RKO (cell line): ENCODE results near the gene TMOD4.

Source experiments
- DNase-seq: peaks from one replicate; pipeline ENCODE4 v3.0.0-alpha.2; 2016; ENCODE audit warnings: low spot score

TMOD4 gene

DNA sequence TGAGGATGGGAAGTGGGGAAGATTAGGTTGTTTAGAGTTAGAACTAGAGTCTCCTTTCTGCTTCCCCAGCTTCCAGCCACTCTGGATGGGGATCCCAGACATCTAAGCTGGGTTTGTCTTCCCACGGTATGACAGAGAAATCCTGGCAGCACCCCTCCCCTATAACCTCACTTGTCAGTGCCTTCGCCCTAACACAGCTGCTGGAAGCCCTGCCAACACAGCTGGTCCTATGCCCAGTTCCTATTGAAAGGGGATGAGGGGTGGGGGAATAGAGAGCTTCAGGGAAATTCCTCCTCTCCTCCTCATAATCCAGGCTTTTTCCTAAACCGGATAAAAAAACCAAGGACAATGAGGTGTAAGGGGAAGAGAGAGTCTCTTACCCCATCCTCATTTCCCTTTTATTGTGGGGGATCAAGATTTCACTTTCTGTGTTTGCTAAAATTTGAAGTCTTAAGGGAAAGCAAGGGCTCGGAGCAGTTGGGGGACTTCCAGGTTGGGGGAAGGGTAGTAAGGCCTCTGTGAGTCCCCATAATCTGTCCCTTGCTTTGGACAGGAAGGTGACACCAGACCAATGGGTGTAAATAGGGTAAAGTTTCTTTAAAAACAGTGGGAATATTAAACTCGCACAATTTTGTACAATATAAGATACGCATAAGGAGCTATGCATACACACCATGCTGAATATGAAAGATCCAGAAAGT is 590 bp downstream of the TMOD4 start:
- no peak for DNase-seq

- no peak for DNase-seq
Observed at GRCh38 chr1:151171190-151171589, 4.6 kb downstream of the TMOD4 start.

DNA sequence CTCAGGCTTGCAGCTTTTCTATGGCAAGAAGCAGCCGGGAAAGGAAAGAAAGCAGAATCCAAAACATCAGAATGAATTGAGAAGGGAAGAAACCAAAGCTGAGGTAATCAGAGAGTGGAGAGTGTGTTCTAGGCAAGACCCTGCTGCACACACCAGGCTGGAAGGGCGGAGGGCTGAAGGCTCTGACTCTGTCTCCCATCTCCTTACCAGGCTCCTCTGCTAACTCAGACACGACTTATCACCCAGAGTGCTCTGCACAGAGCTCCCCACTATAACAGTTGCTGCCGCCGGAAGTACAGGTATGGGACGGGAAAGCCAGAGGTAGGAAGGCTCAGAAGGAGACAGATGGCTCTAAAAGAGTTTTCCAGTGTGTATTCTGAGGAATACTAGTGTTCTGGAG is 8.7 kb downstream of the TMOD4 start:
- no peak for DNase-seq

DNA sequence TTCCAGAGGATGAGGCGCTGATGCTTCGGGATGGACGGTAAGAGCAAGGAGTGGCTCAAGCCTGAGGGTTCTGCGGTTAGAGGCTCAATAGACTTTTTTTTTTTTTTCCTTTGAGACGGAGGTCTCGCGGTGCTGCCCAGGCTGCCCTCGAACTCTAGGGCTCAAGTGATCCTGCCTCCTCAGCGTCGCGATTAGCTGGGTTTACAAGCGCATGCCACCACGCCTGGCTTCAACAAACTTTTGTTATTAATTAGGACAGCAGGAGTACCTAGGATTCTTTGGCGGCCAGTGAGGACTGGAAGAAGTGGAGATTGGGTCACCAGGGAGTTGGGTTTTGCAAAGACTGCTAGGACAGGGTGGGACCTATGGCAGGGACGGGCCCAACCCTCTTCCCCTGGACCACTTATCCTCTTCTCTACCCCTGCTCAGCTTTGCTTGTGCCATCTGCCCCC is 9.2 kb downstream of the TMOD4 start:
- peak; percentile 65 for DNase-seq

DNA sequence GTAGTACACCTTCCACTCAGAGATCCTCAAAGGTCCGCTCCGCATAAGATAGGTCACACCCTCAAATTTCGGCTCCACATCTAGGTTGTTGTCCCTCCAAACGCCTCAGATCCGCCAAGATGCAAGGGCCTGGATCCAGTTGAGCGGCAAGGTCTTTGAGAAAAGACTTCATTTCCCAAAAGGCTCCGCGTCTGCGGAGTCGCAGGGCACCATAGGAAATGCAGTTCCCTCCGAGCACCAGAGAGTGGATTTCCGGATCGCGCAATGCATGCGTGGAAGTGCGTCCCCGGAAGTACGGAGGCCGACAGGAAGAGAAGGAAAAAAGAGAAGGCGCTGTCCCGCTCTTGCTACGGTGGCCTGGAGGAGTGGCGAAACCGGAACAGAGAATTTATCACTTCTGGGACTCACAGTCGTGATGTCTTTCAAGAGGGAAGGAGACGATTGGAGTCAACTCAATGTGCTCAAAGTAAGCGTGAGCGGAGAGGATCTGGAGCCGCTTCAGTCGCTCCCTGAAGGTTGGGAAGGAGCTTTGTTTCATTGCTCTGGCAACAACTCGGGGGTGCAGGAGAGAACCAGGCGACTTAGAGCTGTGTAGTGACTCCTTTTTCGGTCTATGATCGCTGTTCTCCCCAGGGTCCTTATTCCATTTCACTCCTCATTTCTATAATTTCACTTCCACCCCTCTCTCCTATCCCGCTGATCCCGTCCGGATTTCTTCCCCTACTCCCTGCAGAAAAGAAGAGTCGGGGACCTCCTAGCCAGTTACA is 9.9 kb downstream of the TMOD4 start, which contains the start of the genes LYSMD1 and SCNM1:
Gene LYSMD1 (minus strand): TSS at position 165 of the 767 bp plus-strand sequence. CDS start 644 bp downstream, outside the sequence.
Gene SCNM1 (plus strand): TSS at position 407 of the 767 bp plus-strand sequence. CDS start 9 bp downstream, at position 416.
- DNase-seq: peak; percentile 99

- DNase-seq: peak; percentile 65
Observed at GRCh38 chr1:151165281-151165737, 10.5 kb downstream of the TMOD4 start.

DNA sequence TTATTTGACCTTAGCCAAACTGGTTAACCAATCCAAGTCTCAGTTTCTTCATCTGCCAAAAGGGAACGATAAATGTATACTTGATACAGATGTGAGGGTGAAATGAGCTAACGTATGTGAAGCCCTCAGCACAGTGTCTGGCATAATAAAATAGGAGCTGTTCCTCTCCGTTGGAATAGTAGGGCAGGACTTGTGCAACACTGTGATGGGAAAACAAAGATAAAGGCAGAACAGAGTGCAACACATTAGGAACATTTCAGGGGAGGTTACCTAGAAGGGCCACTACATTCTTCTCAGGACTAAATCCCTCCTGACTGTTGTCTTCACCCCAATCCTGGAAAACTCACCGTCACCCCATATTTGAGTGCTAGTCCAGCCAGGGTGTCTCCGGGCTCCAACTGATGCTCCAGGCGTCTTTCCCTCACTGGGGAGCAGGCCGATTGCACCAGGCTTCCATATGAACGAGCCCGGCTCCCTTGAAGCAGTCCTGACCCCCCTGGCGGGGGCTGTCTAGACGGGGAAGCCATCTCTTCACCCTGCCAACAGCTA is 11.0 kb downstream of the TMOD4 start:
- DNase-seq: peak; percentile 29

- DNase-seq: no peak
Observed at GRCh38 chr1:151159373-151159772, 16.4 kb downstream of the TMOD4 start.

DNA sequence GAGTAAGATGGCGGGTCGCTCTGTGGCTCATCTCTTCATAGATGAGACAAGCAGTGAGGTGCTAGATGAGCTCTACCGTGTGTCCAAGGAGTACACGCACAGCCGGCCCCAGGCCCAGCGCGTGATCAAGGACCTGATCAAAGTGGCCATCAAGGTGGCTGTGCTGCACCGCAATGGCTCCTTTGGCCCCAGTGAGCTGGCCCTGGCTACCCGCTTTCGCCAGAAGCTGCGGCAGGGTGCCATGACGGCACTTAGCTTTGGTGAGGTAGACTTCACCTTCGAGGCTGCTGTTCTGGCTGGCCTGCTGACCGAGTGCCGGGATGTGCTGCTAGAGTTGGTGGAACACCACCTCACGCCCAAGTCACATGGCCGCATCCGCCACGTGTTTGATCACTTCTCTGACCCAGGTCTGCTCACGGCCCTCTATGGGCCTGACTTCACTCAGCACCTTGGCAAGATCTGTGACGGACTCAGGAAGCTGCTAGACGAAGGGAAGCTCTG is 17.0 kb downstream of the TMOD4 start:
- no peak for DNase-seq

- DNase-seq: no peak
Observed at GRCh38 chr1:151158326-151158725, 17.5 kb downstream of the TMOD4 start.

- DNase-seq: no peak
Observed at GRCh38 chr1:151157067-151157531, 18.7 kb downstream of the TMOD4 start.

- DNase-seq: no peak
Observed at GRCh38 chr1:151156515-151156819, 19.3 kb downstream of the TMOD4 start, which contains the start of gene TNFAIP8L2. Gene TNFAIP8L2, plus strand, starts transcription at chr1:151156649. Its CDS starts 2,049 bp downstream, at chr1:151158698.

GRCh38 chr1:151147665-151148064 is 28.1 kb downstream of the TMOD4 start:
- no peak for DNase-seq

GRCh38 chr1:151147132-151147503 is 28.7 kb downstream of the TMOD4 start:
- no peak for DNase-seq

GRCh38 chr1:151146412-151147131 is 29.2 kb downstream of the TMOD4 start, which contains the start of gene SEMA6C:
Gene SEMA6C, minus strand, starts transcription at chr1:151146631. Its CDS starts 4,010 bp downstream, at chr1:151142621.
- DNase-seq: peak; percentile 89

DNA sequence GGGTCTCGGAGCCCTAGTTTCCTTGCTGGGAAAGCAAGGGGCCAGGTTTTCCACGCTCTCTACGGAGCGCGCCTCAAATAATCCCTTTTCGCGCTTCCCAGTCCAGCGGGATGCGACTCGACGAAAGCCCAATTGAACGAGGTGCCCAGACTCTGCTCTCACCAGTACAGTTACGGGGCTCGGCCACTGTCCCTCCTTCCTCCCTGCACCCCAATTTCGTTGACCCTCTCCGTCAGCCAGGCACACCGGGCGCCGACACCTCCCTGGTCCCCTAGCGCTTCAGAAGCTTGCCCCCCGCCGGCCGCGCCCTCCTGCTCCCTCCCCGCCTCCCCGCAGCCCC is 29.7 kb downstream of the TMOD4 start:
- DNase-seq: no peak

DNA sequence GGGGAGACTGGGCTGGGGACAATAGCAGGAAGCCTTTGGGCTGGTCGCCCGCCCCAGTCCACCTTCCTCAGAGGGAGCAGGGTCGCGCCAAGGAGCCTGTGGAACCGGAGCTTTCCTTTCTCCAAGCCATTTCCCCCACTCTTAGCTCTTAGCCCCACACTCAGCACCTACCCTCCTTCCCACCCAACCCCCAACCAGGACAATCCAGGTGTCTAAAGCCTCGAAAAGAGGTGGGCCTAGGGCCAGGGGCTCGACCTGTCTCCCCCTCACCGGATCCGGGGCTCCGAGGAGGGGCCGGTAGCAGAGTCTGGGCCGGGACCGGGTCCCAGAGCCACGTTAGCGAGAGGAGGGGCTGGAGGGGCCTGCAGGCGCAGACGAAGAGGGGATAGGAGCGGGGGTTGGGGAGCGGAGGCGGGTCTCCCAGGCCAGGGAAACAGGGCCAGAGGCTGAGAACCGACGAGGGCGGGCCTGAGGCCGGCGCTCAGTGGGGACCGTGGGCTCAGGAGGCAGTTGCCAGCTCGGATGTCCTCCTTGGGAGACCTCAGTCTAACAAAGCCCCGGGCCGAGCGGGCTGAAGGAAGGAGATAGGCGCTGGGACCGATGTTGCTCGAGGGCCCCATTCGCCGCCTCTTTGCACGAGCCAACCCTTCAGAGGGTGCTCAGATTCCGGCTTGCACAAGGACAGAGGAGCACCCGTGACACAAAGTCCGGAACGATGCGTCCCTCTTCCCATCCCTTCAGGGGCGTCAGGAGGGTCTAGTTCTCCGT is 30.3 kb downstream of the TMOD4 start:
- DNase-seq: no peak

GRCh38 chr1:151144474-151145303 is 31.1 kb downstream of the TMOD4 start:
- DNase-seq: no peak

DNA sequence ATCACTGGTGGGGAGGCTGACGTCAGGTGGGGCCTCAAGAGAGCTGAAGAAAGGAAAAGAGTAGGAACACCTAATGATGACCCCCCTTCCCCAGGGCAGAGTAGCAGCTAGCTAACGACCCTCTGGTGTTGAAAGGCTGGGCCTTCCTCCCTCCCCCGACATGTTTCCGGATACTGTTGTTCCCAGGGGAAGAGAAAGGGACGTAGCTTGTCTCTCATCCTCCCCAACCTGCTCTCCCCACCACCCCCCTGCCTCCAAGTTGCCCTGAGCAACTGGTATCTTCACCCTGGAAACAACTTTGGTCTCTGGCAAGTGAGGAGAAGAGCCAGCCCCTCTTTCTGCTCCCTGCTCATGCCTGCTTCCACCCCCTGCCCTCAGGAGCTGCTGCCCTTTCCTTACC is 31.8 kb downstream of the TMOD4 start:
- no peak for DNase-seq

GRCh38 chr1:151143057-151143435 is 32.7 kb downstream of the TMOD4 start:
- DNase-seq: no peak
